Endothelial cell (in vitro differentiated cells): Measurements from ENCODE around the gene LENG8. TPM values are rescaled to one million over a fixed set of nuclear protein-coding genes. Genes with fewer than 3 reads are reported as not detected.
A peak's percentile ranks its signal among the peaks of the same experiment; 100 is the strongest.

Experiments
- DNase-seq: peaks from one replicate; pipeline ENCODE4 v3.0.0; 2021; ENCODE audit warnings: low spot score
- H3K27ac Mint-ChIP-seq: one replicate; pipeline ENCODE4 v1.8.0; 2021; ENCODE audit warnings: mixed read lengths, inconsistent platforms; ENCODE audit not compliant: unreplicated experiment
- H3K27me3 Mint-ChIP-seq: one replicate; pipeline ENCODE4 v1.8.0; 2021; ENCODE audit warnings: mild to moderate bottlenecking, moderate library complexity, mixed read lengths, inconsistent platforms; ENCODE audit not compliant: unreplicated experiment
- H3K36me3 Mint-ChIP-seq: one replicate; pipeline ENCODE4 v1.8.0; 2021; ENCODE audit warnings: mild to moderate bottlenecking, low read depth, mixed read lengths, inconsistent platforms; ENCODE audit not compliant: unreplicated experiment
- H3K4me1 Mint-ChIP-seq: one replicate; pipeline ENCODE4 v1.8.0; 2021; ENCODE audit warnings: mild to moderate bottlenecking, mixed read lengths, inconsistent platforms; ENCODE audit not compliant: unreplicated experiment
- H3K4me3 Mint-ChIP-seq: one replicate; pipeline ENCODE4 v1.8.0; 2021; ENCODE audit warnings: mild to moderate bottlenecking, mixed read lengths, inconsistent platforms; ENCODE audit not compliant: unreplicated experiment
- H3K9me3 Mint-ChIP-seq: one replicate; pipeline ENCODE4 v1.8.0; 2021; ENCODE audit warnings: mixed read lengths, inconsistent platforms; ENCODE audit not compliant: unreplicated experiment
- CTCF ChIP-seq: fragments of 200-600 bp; sonication (generic); IDR thresholded peaks from one replicate; pipeline ENCODE4 v1.5.0; 2021; ENCODE audit warnings: antibody characterized with exemption; ENCODE audit not compliant: unreplicated experiment
- long read RNA-seq: library from polyadenylated mRNA; unstranded; transcript quantifications from one replicate; pipeline ENCODE4 v2.0.0, GENCODE V29; 2020; ENCODE audit not compliant: unreplicated experiment
- total RNA-seq: library from RNA; stranded (reverse); fragmentation: NEBNext Ultra II Directional; extraction: Animal tissue kit (Norgen Biotek cat#: 25700); gene quantifications from one replicate; pipeline ENCODE4 v1.2.1, GENCODE V29; 2021; ENCODE audit not compliant: unreplicated experiment

LENG8 gene
- total RNA-seq, result 162 TPM
- long read RNA-seq, partial matches to known transcripts, result 0 of 7 reads
- long read RNA-seq, other reads (novel, unspliced or antisense), result 7 of 7 reads

GRCh38 chr19:54448774-54449700, at the start of gene LENG8:
Gene LENG8, plus strand, starts transcription at chr19:54449199. Its CDS starts 2,146 bp downstream, at chr19:54451345.
- TF ChIP-seq CTCF, result no peak
- no peaks in the 10 kb centered on the region for H3K9me3 Mint-ChIP-seq
- H3K27ac Mint-ChIP-seq, result peak within 1 kb of the TSS; percentile 100
- peaks cover 30% of the 10 kb centered on the region for H3K27me3 Mint-ChIP-seq
- DNase-seq, result peak; percentile 93
- peaks cover 32% of the 10 kb centered on the region for H3K4me1 Mint-ChIP-seq
- H3K36me3 Mint-ChIP-seq, result peaks cover 38% of the 10 kb centered on the region
- H3K4me3 Mint-ChIP-seq, result peak within 1 kb of the TSS; percentile 100

GRCh38 chr19:54400913-54401312, 48.1 kb upstream of the LENG8 start:
- Mint-ChIP-seq H3K27ac (no peak overlapping the region), H3K4me1 (no peaks in the 10 kb centered on the region), H3K9me3 (no peaks in the 10 kb centered on the region), H3K27me3 (no peaks in the 10 kb centered on the region), H3K36me3 (no peaks in the 10 kb centered on the region), H3K4me3 (no peak overlapping the region)
- DNase-seq, result no peak
- TF ChIP-seq CTCF, result no peak

GRCh38 chr19:54403054-54403453, 45.9 kb upstream of the LENG8 start:
- Mint-ChIP-seq H3K9me3 (peaks cover 7% of the 10 kb centered on the region), H3K27ac (no peak overlapping the region), H3K27me3 (peaks cover 1% of the 10 kb centered on the region), H3K4me3 (no peak overlapping the region), H3K4me1 (no peaks in the 10 kb centered on the region), H3K36me3 (peaks cover 6% of the 10 kb centered on the region)
- DNase-seq, result no peak
- no peak for TF ChIP-seq CTCF

- no peak for TF ChIP-seq CTCF
- no peak overlapping the region for H3K4me3 Mint-ChIP-seq
- H3K4me1 Mint-ChIP-seq, result no peaks in the 10 kb centered on the region
- peaks cover 8% of the 10 kb centered on the region for H3K27me3 Mint-ChIP-seq
- no peak for DNase-seq
- H3K36me3 Mint-ChIP-seq, result peaks cover 12% of the 10 kb centered on the region
- no peak overlapping the region for H3K27ac Mint-ChIP-seq
- peaks cover 8% of the 10 kb centered on the region for H3K9me3 Mint-ChIP-seq
These were observed 43.4 kb upstream of the LENG8 start for GRCh38 chr19:54405628-54406027.

- no peak for TF ChIP-seq CTCF
- H3K9me3 Mint-ChIP-seq, result peaks cover 8% of the 10 kb centered on the region
- peaks cover 12% of the 10 kb centered on the region for H3K36me3 Mint-ChIP-seq
- H3K27ac Mint-ChIP-seq, result no peak overlapping the region
- H3K4me3 Mint-ChIP-seq, result peak overlapping the region; percentile 25
- no peaks in the 10 kb centered on the region for H3K4me1 Mint-ChIP-seq
- H3K27me3 Mint-ChIP-seq, result peaks cover 11% of the 10 kb centered on the region
- DNase-seq, result no peak
These were observed 41.2 kb upstream of the LENG8 start for GRCh38 chr19:54407780-54408179.
